ENCODE data around the gene CHD1.
A peak's percentile ranks its signal among the peaks of the same experiment; 100 is the strongest.

Gene CHD1

GRCh38 chr5:98934546-98934945, 5.7 kb upstream of the CHD1 start:
- no peak for DNase-seq

DNA sequence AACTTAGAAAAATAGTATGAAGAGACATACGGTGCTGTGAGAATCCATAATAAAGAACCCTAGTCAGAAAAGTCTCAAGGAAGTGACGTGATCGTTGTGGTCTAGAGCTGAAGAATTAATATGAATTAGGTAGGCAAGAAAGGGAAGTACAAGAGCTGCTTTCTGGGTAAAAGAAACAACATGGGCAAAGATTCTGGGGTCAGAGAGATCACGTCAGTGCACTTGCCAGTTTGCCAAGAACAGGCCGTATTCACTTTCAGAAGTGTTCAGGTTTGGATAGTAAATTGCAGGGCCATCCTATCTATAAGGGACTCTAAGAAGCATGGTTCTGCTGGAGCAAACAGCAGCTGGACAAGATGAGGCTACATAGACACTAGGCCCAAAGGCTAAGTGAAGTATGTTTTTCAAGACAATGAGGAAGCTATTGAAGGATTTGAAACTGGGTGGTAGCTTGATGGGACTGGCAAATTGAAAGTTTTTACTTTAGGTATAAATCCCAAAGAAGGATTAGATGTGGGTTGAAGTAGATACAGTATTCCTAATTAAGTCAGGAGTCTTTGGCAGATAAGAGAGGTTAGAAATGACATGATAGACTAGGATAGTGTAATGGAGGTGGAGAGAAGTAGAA, 4.8 kb upstream of the CHD1 start:
- peak; percentile 9 for DNase-seq

DNA sequence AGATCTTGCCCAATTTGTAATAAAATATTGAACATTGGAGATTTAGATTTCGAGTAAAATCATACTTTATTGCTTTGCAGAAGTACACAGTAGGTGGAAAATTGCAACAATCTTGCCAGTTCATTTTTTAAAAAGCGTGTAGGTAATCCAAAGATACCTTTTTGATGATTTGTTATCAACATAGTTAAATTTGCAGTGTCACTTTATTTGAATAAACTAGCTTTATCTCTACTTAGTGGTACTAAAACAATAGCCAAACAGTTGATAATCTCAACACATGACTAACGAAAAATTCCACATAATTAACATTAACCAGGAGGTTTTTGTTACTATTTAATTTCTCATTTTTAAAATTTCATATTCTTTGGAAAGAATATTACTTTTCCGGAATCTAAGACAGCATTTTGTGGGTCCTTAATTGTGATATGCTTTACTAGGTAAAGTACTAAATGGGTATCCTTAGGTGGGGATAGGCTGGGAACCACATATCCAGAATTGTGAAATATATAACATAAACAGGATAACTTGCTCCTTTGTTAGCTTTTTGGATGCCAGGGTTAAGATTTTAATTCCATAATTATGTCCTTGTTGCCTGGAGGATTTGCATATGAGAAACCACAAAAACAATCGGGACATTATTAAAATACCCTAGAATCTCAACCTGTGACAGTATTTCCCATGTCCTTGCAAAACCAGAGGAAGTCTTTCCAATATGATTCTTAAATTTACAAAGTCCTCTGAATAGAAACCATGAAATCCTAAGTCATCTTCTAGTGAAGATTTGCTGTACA, 2.4 kb upstream of the CHD1 start:
- DNase-seq = no peak

DNA sequence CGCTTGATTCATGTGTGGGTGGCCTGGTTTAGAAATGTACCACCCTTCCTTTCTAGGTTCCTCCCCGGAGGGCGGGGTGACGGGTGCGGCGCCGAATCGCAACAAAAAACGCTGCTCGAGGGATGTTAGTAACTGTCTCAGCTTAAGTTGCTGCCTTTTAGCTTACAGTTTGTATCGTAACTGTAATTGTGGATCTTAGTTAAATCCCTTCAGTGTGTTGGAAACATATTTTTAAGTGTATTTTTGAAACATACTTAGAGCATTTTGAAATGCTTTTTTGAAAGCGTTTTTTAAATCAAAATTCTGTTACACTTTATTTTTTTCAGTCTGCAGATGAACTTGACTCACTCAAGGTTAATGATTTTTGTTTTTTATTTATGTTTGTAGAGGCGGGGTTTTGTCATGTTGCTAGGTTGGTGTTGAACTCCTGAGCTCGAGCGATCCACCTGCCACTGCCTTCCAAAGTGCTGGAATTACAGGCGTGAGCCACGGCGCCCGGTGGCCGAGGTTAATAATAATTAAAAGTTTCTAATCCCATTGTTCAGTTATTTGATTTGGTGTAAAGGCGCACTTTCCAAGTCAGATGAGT, 997 bp upstream of the CHD1 start:
- no peak for DNase-seq

DNA sequence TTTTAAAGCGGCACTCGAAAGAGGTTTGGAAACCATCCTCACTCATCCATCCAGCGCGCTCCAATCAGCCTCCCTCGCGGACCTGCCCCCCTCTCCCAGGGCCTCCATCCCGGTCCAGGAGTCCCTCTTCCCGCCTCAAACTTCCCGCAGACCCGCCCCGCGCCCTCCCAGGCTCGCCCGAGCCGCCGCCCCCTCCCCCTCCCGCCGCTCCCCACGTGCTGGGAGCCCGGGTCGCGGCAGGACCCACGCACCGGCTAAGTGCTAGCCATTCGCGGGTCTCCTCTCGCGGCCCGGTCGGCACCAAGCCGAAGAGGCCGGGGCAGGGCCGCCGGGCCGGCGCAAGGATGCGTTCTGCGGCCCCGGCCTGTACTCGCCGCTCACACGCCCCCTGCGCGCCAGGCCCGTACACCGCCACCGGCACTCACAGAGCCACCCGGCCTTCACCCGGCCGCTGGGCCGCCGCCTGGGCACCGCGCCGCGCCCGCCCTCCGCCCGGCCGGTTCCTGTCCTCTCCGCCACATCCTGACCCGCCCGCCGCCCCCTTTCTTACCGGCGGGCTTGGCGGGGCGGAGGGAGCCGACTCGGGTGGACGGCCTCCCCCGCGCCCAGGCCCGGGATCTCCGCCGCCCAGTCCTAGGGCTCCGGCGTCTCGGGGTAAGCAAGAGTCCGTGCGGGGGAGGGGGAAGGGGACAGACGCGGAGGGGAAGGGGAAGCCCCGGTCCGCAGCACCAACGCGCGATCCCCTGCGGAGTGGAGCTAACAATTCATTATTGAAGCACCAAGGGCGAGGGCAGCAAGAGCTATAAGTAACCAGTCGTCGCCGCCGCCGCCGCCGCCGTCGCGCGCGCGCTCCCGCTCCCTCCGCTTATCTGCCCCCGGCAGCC, 576 bp downstream of the CHD1 start:
- peak; percentile 37 for DNase-seq

DNA sequence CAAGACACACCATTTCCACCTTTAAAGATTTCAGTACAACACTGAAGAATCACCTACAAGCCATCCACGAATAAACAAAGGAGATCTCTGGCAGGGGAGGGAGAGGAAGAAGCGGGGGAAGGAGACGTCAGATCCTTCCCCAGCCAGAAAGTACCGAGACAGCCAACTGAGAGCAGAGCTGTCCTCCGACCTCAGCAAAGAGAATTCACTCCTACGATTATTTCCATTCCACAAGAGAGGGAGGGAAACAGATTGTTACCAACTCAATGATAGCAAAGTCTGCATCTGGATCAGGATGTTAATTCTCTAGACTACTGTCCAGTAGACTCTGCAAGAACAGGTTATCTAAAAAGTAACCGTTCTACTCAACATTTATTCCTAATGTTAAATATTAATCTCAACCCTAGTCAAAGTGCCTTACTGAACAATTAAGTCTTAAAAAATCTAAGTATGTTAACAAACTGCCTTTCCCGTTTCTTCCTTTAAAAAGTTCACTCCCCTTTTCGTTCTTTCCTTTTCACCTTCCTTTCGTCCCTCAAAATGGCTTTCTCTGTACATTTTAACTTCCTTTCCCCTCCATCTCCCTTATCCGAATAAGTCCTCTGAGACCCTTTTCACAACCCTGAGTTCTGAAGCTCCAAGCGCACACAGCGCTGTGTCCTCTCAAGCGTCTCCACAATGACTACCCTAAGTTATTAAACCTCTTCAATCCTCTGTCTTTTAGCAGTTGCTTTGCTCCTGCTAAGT, 1.4 kb downstream of the CHD1 start:
- DNase-seq = peak; percentile 41

GRCh38 chr5:98923966-98924365, 4.8 kb downstream of the CHD1 start:
- no peak for DNase-seq

DNA sequence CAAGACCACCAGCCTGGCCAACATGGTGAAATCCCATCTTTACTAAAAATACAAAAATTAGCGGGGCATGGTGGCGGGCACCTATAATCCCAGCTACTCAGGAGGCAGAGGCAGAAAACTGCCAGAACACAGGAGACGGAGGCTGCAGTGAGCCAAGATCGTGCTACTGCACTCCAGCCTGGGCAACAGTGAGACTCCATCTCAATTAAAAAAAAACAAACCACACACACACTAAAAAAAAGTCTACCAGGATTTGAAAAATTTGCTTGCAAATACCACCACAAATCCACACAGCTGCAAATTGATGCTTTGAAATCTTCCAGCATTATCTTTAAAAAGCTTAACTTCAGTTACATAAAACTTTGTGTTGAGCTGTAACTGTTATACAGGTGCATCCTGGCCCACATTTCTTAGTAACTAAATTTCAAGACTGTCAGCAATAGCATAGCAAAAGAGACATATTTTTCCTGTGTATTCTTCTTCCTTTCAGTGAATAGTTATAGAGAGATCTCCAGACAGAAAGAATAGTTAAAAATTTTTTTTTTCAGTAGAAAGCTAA, 6.8 kb downstream of the CHD1 start:
- DNase-seq = no peak

- no peak for DNase-seq
Observed at GRCh38 chr5:98917433-98917832, 11.4 kb downstream of the CHD1 start.

DNA sequence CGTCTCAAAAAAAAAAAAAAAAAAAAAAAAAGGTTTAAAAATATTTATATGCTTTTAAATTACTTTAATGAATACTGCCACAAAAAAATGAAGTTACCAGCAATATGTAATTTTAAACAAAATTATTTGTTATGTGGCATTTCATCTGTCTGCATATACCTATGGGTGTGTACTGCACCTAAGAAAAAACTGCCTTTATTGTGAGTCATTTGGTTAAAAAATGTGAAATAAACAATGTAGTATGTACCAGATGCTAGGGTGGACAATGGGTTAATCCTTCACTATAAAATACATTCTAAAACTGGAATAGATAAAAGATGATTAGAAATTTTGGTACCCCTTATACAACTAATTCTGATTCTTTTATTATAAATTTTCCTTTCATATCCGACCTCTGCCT, 12.3 kb downstream of the CHD1 start:
- no peak for DNase-seq

- no peak for DNase-seq
Observed at GRCh38 chr5:98913911-98914310, 14.9 kb downstream of the CHD1 start.

DNA sequence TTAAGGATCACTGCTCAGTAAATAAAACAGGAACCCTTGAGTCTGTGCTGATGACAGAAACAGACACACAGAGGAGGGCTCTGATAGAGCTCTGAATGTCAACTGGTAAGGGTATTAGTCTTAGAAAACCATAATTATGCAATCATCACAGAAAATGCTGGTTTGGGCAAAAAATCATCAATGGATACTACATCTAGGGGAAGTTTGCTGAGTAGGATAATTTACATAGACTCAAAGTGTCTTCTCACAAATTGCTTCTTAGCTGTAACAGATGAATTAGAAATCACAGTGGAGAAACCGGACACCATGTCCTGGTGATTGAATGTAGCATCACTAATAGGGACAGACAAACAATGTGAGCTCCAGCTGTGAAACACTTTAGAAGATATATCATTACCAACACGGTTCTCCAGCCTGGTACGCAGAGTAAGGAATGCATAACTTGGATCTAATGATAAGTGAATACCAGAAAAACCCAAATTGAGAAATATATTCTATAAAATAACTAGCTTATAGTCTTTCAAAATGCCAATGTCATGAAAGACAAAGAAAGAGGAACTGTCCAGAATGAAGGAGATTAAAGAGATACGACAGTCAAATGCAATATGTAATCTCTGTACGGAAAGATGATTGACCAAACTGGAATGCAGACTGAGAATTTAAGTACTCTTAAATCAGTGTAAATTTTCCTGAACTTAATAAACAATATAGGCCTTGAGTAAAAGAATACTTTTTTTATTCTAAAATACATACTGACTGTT, 17.3 kb downstream of the CHD1 start:
- DNase-seq = no peak

GRCh38 chr5:98909363-98909762, 19.4 kb downstream of the CHD1 start:
- no peak for DNase-seq

- DNase-seq = no peak
Observed at GRCh38 chr5:98907951-98908350, 20.9 kb downstream of the CHD1 start.

DNA sequence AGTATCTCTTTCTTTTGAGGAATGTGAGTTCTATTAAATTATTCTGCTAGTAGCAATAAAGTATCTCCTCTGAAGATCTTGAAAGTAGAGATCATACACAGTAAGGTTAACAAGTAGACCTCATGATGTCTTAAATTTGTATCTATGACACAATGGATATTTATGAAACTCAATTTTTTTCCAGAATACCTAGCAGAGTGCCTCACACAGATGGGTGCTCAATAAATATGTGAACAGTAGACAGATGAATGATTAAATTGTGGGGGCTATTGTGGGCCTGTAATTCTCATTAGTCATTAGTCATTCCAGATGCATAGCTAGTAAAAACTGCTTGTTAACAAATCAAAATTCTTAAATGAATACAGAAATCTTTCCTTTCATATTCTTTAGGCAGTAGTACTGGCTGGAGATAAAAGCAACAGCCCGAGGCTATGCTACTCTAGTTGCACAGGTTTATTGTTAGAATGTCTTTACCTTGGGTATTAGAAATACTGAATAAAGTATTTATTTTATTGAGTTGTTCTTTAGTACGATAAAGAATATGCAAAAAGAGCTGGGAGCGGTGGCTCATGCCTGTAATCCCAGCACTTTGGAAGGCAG, 22.0 kb downstream of the CHD1 start:
- no peak for DNase-seq

- no peak for DNase-seq
Observed at GRCh38 chr5:98905857-98906688, 22.7 kb downstream of the CHD1 start.

- DNase-seq = no peak
Observed at GRCh38 chr5:98904780-98905179, 24.0 kb downstream of the CHD1 start.

DNA sequence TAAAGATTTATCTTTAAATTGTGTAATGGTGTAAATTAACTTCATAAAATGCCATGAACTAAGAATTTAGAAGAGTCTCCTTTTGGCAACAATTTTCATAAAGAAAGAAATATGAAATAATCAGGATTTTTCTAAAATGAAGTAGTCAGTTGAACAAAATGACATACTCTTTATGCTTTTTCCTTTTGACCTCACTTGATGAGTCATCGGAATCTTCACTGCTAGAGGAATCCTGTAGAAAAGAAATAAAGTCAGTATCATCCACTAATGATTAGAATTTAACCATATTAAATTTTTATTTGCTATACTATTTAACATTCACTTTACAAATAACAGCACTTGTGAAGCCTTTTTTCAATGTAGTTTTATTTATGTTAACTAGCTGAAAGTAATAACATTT, 26.1 kb downstream of the CHD1 start:
- no peak for DNase-seq

DNA sequence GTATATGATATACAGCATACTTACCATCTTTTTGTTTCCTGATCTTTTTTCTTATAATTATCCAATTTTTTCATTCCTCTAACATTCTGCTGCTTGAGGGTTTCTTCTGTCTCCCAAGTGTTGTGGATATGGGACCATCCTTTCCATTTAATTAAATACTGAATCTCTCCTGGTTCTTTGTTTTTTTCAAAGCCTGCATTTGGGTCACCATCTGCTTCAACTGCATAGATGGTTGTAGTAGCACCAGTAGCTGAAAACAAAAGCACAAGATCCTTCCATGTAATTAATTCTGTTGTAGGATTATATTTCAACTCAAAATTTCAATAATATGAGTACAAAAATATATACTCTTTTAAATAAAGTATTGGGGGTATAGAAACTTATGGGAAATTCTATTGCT, 29.4 kb downstream of the CHD1 start:
- no peak for DNase-seq

GRCh38 chr5:98898743-98899142, 30.1 kb downstream of the CHD1 start:
- DNase-seq = no peak
